ENCODE data around the gene SP100. TPM values are rescaled to one million over a fixed set of nuclear protein-coding genes. Genes with fewer than 3 reads are reported as not detected.

SP100 gene
- total RNA-seq, 2 experiments from 2014 or later: 242 to 243 TPM

GRCh38 chr2:230541934-230542380 lies 126.0 kb downstream of the SP100 start:
- intact Hi-C loops (cut with DNase I, micrococcal nuclease): no loop called here
- Histone ChIP-seq H3K27me3 (ENCODE audit: control insufficient read depth in 1 of 2, insufficient read depth in 2 of 2, low read length in 2 of 2) (no peaks in the 10 kb centered on the region), H3K27ac (ENCODE audit: low read depth in 1 of 2, low read length in 2 of 2) (no peak overlapping the region), H3K36me3 (ENCODE audit: insufficient read depth, low read length) (peaks cover 46% of the 10 kb centered on the region), H3K9me3 (ENCODE audit: control insufficient read depth in 1 of 2, insufficient read depth in 1 of 2, low read length in 2 of 2) (peaks cover 0 to 4% of the 10 kb centered on the region in 2 experiments), H3K4me3 (ENCODE audit: low read length) (no peak overlapping the region), H3K4me1 (ENCODE audit: insufficient read depth, low read length) (no peaks in the 10 kb centered on the region)
- H3K36me3 Mint-ChIP-seq (ENCODE audit: low read depth): peaks cover 71% of the 10 kb centered on the region
- CTCF ChIA-PET: no interaction called here
- H3K27me3 Mint-ChIP-seq: no peaks in the 10 kb centered on the region
- H3K9me3 Mint-ChIP-seq: peaks cover 14% of the 10 kb centered on the region
- H3K27ac Mint-ChIP-seq: no peak overlapping the region
- peaks cover 9% of the 10 kb centered on the region for H3K4me1 Mint-ChIP-seq (ENCODE audit: low read depth)
- POLR2A ChIA-PET: interaction anchor here (1.5 kb wide), 1 partner anchor 61 kb away, joined by 4 read pairs; no protein-coding TSS in a partner anchor
- TF ChIP-seq CTCF (IDR thresholded peaks at IDR 0.05): no peak
- H3K4me3 Mint-ChIP-seq: no peak overlapping the region
- ATAC-seq (ENCODE audit: poor library complexity): no peak
- DNase-seq: no peak

GRCh38 chr2:230542751-230543150 lies 126.8 kb downstream of the SP100 start:
- H3K36me3 ChIP-seq (ENCODE audit: insufficient read depth, low read length): peaks cover 46% of the 10 kb centered on the region
- Mint-ChIP-seq H3K9me3 (peaks cover 14% of the 10 kb centered on the region), H3K27me3 (no peaks in the 10 kb centered on the region), H3K27ac (no peak overlapping the region), H3K4me3 (no peak overlapping the region), H3K36me3 (ENCODE audit: low read depth) (peaks cover 71% of the 10 kb centered on the region), H3K4me1 (ENCODE audit: low read depth) (peaks cover 9% of the 10 kb centered on the region)
- TF ChIP-seq CTCF (IDR thresholded peaks at IDR 0.05): no peak
- no peak overlapping the region for H3K4me3 ChIP-seq (ENCODE audit: low read length)
- ATAC-seq (ENCODE audit: poor library complexity) (no peak), DNase-seq (no peak)
- peaks cover 0 to 4% of the 10 kb centered on the region in 2 experiments for H3K9me3 ChIP-seq (ENCODE audit: control insufficient read depth in 1 of 2, insufficient read depth in 1 of 2, low read length in 2 of 2)
- intact Hi-C loops (cut with DNase I, micrococcal nuclease): no loop called here
- no peaks in the 10 kb centered on the region for H3K4me1 ChIP-seq (ENCODE audit: insufficient read depth, low read length)
- no peaks in the 10 kb centered on the region for H3K27me3 ChIP-seq (ENCODE audit: control insufficient read depth in 1 of 2, insufficient read depth in 2 of 2, low read length in 2 of 2)
- POLR2A ChIA-PET: interaction anchor here (1.5 kb wide), 1 partner anchor 60 kb away, joined by 4 read pairs; no protein-coding TSS in a partner anchor
- H3K27ac ChIP-seq (ENCODE audit: low read depth in 1 of 2, low read length in 2 of 2): no peak overlapping the region
- CTCF ChIA-PET: no interaction called here

GRCh38 chr2:230552181-230552580 lies 136.2 kb downstream of the SP100 start:
- H3K27ac ChIP-seq (ENCODE audit: low read depth in 1 of 2, low read length in 2 of 2): no peak overlapping the region
- H3K4me1 ChIP-seq (ENCODE audit: insufficient read depth, low read length): peaks cover 3% of the 10 kb centered on the region
- no peak for TF ChIP-seq CTCF (IDR thresholded peaks at IDR 0.05)
- no peaks in the 10 kb centered on the region for H3K27me3 Mint-ChIP-seq
- no peaks in the 10 kb centered on the region for H3K36me3 ChIP-seq (ENCODE audit: insufficient read depth, low read length)
- H3K4me3 ChIP-seq (ENCODE audit: low read length): no peak overlapping the region
- H3K36me3 Mint-ChIP-seq (ENCODE audit: low read depth): no peaks in the 10 kb centered on the region
- CTCF ChIA-PET: interaction anchor here (0.6 kb wide), 2 partner anchors 27 to 783 kb away, joined by 4 read pairs; no protein-coding TSS in a partner anchor
- ATAC-seq (ENCODE audit: poor library complexity): no peak
- no peaks in the 10 kb centered on the region for H3K9me3 Mint-ChIP-seq
- no peak overlapping the region for H3K27ac Mint-ChIP-seq
- H3K27me3 ChIP-seq (ENCODE audit: control insufficient read depth in 1 of 2, insufficient read depth in 2 of 2, low read length in 2 of 2): no peaks in the 10 kb centered on the region
- POLR2A ChIA-PET: no interaction called here
- no peak for DNase-seq
- intact Hi-C loops (cut with DNase I, micrococcal nuclease): no loop called here
- no peak overlapping the region for H3K4me3 Mint-ChIP-seq
- H3K4me1 Mint-ChIP-seq (ENCODE audit: low read depth): peaks cover 9% of the 10 kb centered on the region
- no peaks in the 10 kb centered on the region for H3K9me3 ChIP-seq (ENCODE audit: control insufficient read depth in 1 of 2, insufficient read depth in 1 of 2, low read length in 2 of 2)
